Fibroblast of pulmonary artery (primary cell): Measurements from ENCODE around the gene ROR1.
A peak's percentile ranks its signal among the peaks of the same experiment; 100 is the strongest.

ENCODE experiments used
- DNase-seq: peaks from one replicate; pipeline ENCODE4 v3.0.0-alpha.2; 2010; ENCODE audit warnings: low read depth
- H3K4me3 ChIP-seq: replicated peaks from 2 replicates; pipeline ENCODE4 v1.5.1; 2011; ENCODE audit warnings: low read depth, mild to moderate bottlenecking, control low read depth, low read length, moderate library complexity
- CTCF ChIP-seq: IDR thresholded peaks from 2 replicates; pipeline ENCODE4 v1.5.1; 2011; ENCODE audit warnings: mild to moderate bottlenecking, control low read depth, low read length, inconsistent platforms; ENCODE audit errors: missing control alignments

The ROR1 gene

GRCh38 chr1:63732666-63733065 lies 41.2 kb upstream of the ROR1 start:
- no peak overlapping the region for H3K4me3 ChIP-seq
- no peak for TF ChIP-seq CTCF
- DNase-seq, result peak; percentile 28

GRCh38 chr1:63738772-63739171 lies 35.0 kb upstream of the ROR1 start:
- DNase-seq, result no peak
- TF ChIP-seq CTCF, result no peak
- no peak overlapping the region for H3K4me3 ChIP-seq

- H3K4me3 ChIP-seq, result no peak overlapping the region
- DNase-seq, result no peak
- TF ChIP-seq CTCF, result no peak
These were observed 34.4 kb upstream of the ROR1 start for GRCh38 chr1:63739452-63739851.

- H3K4me3 ChIP-seq, result no peak overlapping the region
- TF ChIP-seq CTCF, result no peak
- DNase-seq, result no peak
These were observed 33.4 kb upstream of the ROR1 start for GRCh38 chr1:63740432-63740831.

GRCh38 chr1:63742526-63742925 lies 31.3 kb upstream of the ROR1 start:
- no peak for DNase-seq
- TF ChIP-seq CTCF, result no peak

GRCh38 chr1:63743781-63744180 lies 30.0 kb upstream of the ROR1 start:
- no peak for DNase-seq
- no peak for TF ChIP-seq CTCF
- no peak overlapping the region for H3K4me3 ChIP-seq

More at GRCh38 chr1:63742526-63742925, 31.3 kb upstream of the ROR1 start:
- no peak overlapping the region for H3K4me3 ChIP-seq

- no peak overlapping the region for H3K4me3 ChIP-seq
- peak; percentile 75 for DNase-seq
These were observed 27.5 kb upstream of the ROR1 start for GRCh38 chr1:63746129-63746864.

More at GRCh38 chr1:63746129-63746864, 27.5 kb upstream of the ROR1 start:
- no peak for TF ChIP-seq CTCF
